Motor neuron (in vitro differentiated cells): Measurements from ENCODE around the gene TUNAR. TPM values are rescaled to one million over a fixed set of nuclear protein-coding genes. Genes with fewer than 3 reads are reported as not detected.

Experiments used
- ATAC-seq, 8 experiments: fragments of 200-7000 bp; cut with Tn5 transposase; replicated peaks in 6 of 8; 2 replicates each; pipeline ENCODE4 v1.8.0; 2021; ENCODE audit warnings: mild to moderate bottlenecking in 8 of 8, moderate library complexity in 8 of 8
- H3K27ac ChIP-seq, 2 donors: fragments of 250-450 bp; sonication (Bioruptor Pico); 2 replicates each; pipeline ENCODE4 v1.9.0; 2021; ENCODE audit warnings: antibody characterized with exemption in 2 of 2, mild to moderate bottlenecking in 2 of 2, moderate library complexity in 1 of 2
- H3K4me1 ChIP-seq, 2 donors: fragments of 250-450 bp; sonication (Bioruptor Pico); replicated peaks in 1 of 2; 2 replicates each; pipeline ENCODE4 v1.6.1; 2021; ENCODE audit warnings: antibody characterized with exemption in 2 of 2, mild to moderate bottlenecking in 2 of 2, moderate library complexity in 1 of 2
- H3K4me3 ChIP-seq, 5 donors: fragments of 250-450 bp; sonication (Bioruptor Pico); 2 replicates each; pipeline ENCODE4 v1.9.0; 2021; ENCODE audit warnings: antibody characterized with exemption in 5 of 5, mild to moderate bottlenecking in 5 of 5, moderate library complexity in 4 of 5
- WGBS, 10 experiments: fragments of 450-650 bp; shearing (Covaris generic); methylation state at CpG; one replicate each; pipeline ENCODE4 v1.0.0; 2022; 5-methylcytosine and 5-hydroxymethylcytosine counted together
- in situ Hi-C, 9 experiments: fragments of 400-800 bp; cut with MboI; loops; one replicate each; pipeline ENCODE4 v1.15.0; 2021; ENCODE audit warnings: low sequenced_read_pairs in 9 of 9, low pct_unique_long_range_greater_than_20kb in 2 of 9; ENCODE audit not compliant: unreplicated experiment in 9 of 9
- total RNA-seq, 8 experiments: library from RNA; unstranded; fragments of 300-600 nt; gene quantifications; 2 replicates each; pipeline versions ENCODE4 v1.2.3 to v1.2.4, GENCODE V29; 2022

TUNAR gene
- 10 to 100 TPM in 5 of 8 experiments, under 1 TPM in 3; 0.18 to 24.1 (median 16.2) TPM for total RNA-seq

DNA sequence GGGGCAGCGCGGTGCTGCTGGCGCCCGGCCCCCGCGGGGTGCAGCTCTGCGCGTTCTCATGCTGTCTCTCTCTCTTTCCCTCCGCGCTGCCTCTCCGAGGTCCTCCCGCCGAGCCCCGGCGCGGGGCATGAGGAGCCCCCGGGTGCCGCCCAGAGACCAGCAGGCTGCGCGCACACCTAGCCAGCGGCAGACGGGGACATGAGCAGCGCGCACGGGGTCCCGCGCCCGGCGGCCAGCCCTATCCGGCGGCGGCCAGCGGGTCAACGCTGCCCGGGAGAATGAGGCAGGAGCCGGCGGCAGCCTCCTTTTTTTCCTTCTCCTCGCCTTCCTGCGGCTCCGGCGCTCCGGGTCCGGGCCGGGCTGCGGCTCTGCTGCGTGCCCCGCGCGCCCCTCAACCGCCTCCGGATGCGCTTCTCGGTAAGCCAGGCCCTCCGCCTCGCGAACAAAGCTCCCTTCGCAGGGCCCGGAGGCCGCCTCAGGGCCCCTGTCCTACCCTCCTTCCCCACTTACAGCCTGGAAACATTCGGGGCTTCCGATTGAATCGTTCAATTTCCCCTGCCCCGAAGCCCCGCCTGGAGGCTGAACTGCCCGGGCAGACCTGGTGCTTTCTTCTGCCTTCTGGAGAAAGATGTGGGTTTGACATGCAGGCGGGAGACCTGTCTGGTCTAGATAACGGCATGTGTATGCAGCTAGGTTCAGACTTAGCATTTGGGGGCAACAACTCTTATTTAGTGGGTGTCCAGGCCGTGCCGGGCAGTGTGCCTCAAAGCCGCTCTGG, at the start of gene TUNAR:
Gene TUNAR (plus strand): TSS at position 72 of the 778 bp plus-strand sequence.
- in situ Hi-C loops = no loop called here
- Histone ChIP-seq H3K4me3 (peak within 1 kb of the TSS; percentile 46 to 85 (median 61)), H3K4me1 (peaks cover 17 to 26% of the 10 kb centered on the region in 2 donors), H3K27ac (peak within 1 kb of the TSS; percentile 23 to 25)
- peak in 7 of 8 experiments; percentile 35 to 62 (median 52) for ATAC-seq
- WGBS, 10 experiments = 0 to 40% (median 10%) methylated on average over 1 to 28 of the region's 70 CpGs; no CpG with 5 or more reads in 2 of the 10 experiments

DNA sequence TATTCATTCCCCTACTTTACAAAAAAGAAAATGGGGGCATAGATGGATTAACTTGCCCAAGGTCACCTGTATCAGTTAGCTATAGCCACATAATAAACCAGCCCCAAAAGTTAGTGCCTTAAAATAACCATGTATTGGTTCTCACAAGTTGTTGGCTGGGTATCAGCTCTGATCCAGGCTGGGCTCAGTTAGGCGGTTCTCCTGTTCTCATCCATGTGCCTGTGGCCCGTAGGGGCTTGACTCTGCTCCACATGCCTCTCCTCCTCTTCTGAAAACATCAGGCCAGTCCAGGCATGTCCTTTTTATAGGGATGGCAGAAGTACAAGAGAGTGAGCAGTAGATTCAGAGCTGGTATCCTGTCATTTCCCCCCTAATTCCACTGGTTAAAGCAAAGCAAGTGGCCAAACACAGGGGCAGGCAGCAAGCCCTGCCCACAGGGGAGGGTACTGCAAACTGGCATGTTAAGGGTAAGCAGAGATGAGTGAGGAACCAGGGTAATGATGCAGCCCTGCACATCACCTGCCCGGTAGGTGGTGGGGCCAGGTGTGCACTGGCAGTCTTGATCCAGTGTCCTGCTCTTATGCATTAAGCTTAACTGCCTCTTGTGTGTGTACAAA, 47.9 kb upstream of the TUNAR start:
- no peak overlapping the region for H3K4me3 ChIP-seq
- H3K4me1 ChIP-seq = peaks cover 18 to 20% of the 10 kb centered on the region in 2 donors
- ATAC-seq = no peak
- no peak overlapping the region for H3K27ac ChIP-seq
- in situ Hi-C loops = no loop called here
- WGBS, 10 experiments = 67 to 100% (median 91%) methylated on average over 1 to 2 of the region's 3 CpGs; no CpG with 5 or more reads in 6 of the 10 experiments

DNA sequence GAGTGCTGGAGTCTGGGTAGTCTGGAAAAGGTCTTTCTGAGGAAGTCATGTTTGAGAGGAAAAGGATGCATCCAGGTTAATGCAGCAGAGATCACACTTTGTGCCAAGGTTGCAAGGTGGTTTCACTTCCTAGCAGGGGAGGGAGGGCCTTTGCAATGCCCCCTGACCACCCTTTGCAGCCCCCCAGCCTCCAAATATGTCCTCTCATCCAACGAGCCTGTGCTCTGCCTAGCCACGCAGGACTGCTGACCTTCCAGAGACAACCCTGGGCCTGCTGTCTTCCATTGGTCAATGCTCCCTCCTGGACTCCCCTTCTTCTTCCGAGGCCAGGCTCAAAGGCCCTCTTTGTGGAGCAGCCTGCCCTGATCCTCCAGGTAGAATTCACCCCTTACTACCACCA, 47.3 kb upstream of the TUNAR start:
- H3K4me1 ChIP-seq = peaks cover 23 to 25% of the 10 kb centered on the region in 2 donors
- no peak overlapping the region for H3K27ac ChIP-seq
- in situ Hi-C loops = no loop called here
- H3K4me3 ChIP-seq = no peak overlapping the region
- no peak for ATAC-seq
- whole genome bisulfite sequencing, 10 experiments = 82 to 100% (median 94%) methylated on average over 1 to 3 of the region's 3 CpGs; no CpG with 5 or more reads in 7 of the 10 experiments

DNA sequence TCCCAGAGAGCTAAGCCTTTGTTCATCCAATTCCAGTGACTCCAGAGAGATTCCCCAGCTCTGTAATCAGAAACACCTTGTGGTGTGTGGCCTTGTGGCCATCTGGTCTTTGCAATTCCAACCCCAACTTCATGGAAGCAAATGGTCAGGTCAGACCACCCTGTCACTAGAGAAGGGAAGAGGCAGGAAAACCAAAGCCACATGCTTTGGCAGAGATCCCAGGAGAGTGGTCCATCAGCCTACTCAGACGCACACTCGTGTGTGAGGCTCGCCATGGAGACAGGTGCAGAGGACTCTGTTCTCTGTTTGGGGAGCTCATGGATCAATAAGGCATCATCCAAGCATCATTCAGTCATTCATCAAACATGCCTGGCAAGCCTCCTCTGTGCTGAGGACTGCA, 46.2 kb upstream of the TUNAR start:
- ATAC-seq = no peak
- in situ Hi-C loops = no loop called here
- WGBS, 10 experiments = 0 to 80% (median 13%) methylated on average over 2 to 3 of the region's 3 CpGs; no CpG with 5 or more reads in 3 of the 10 experiments
- peaks cover 34% of the 10 kb centered on the region in 2 donors for H3K4me1 ChIP-seq
- H3K4me3 ChIP-seq = no peak overlapping the region
- H3K27ac ChIP-seq = no peak overlapping the region

DNA sequence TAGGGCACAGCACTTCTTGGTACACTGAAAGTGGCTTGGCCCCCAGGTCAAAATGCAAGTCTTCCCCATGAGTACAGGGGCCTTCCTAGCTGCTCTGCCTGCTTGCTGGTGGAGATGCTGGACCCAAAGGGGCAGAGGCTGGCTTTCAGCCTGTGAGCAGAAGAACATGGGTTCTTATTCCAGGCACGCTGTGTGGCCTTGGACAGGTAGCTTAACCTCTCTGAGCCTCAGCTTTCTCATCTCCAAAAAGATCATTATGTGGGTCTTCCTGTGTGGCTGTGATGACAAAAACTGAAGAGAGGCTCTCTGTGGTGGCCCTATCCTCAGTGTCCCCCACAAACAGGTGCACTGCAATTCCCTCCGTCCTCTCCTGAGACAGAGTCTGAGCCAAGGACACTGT, 45.6 kb upstream of the TUNAR start:
- in situ Hi-C loops = no loop called here
- no peak overlapping the region for H3K4me3 ChIP-seq
- no peak overlapping the region for H3K27ac ChIP-seq
- peaks cover 36 to 40% of the 10 kb centered on the region in 2 donors for H3K4me1 ChIP-seq
- ATAC-seq = no peak
- 29 to 100% (median 80%) methylated on average over 1 to 2 of the region's 2 CpGs; no CpG with 5 or more reads in 2 of the 10 experiments for WGBS, 10 experiments

DNA sequence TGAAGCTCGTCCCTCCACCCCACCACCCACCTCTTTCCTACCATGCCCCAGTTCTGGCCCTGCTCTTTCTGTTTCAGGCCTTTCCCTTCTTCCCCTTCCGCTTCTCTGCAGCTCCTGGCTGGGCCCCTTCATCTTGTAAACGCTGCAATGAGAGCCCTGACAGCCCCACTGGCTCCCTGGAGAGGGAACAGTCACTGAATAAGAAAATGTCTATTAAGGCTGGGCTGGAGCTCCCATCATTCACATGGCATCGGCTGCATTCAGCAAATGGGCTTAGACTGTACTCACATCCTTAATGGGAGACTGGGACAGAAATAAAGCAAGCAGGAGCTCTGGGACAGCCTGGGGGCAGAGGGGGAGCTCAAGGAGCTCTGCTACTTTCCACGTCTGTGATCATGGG, 45.2 kb upstream of the TUNAR start:
- ATAC-seq = peak in 1 of 8 experiments; percentile 27
- Histone ChIP-seq H3K4me1 (peaks cover 36 to 42% of the 10 kb centered on the region in 2 donors), H3K4me3 (no peak overlapping the region), H3K27ac (no peak overlapping the region)
- WGBS, 10 experiments = 6 to 60% (median 25%) methylated on average over 1 to 3 of the region's 5 CpGs; no CpG with 5 or more reads in 3 of the 10 experiments
- in situ Hi-C loops = no loop called here

DNA sequence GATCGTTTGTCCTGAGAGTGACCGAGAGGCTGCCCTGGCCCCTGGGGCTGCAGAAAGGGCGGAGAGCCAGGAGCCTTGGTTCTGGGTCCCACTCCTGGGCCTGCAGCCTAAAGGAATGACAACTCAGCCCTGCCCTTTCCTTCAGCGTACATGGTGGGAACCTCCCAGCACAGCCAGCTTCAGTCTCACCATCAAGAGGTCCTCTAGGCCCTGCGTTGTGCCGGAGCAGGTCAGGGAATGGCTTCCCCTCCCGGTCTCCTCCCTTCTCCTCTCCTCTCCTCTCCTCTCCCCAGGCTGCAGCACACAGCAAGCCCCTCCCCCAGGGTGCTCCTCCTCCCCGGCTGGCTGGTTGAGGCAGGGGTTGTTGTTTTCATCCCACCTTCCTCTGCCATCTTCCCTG, 44.6 kb upstream of the TUNAR start:
- 7 to 100% (median 48%) methylated on average over 1 to 3 of the region's 8 CpGs; no CpG with 5 or more reads in 7 of the 10 experiments for WGBS, 10 experiments
- in situ Hi-C loops = no loop called here
- Histone ChIP-seq H3K27ac (no peak overlapping the region), H3K4me3 (no peak overlapping the region), H3K4me1 (peaks cover 36 to 42% of the 10 kb centered on the region in 2 donors)
- peak in 4 of 8 experiments; percentile 10 to 57 (median 38) for ATAC-seq

DNA sequence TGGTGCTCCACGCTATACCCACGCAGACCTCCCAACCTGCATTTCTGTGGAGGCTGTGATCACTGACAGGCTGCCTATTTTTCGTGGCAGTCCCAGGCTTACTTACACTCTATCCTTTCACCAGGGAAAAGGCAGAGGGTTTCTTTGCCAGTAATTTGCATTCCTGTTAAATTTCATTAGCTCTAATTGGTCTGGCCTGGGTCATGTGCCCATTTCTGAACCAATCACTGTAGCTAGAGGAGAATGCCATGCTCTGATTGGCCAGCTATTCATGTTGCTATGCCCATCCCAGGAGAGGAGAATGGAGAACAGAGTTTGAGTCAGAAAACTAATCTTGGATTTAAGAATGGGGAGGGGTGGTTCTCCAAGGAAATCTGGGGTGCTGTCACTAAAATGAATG, 43.2 kb upstream of the TUNAR start:
- Histone ChIP-seq H3K27ac (no peak overlapping the region), H3K4me1 (peaks cover 32 to 42% of the 10 kb centered on the region in 2 donors), H3K4me3 (no peak overlapping the region)
- 4 to 100% (median 77%) methylated on average over 1 to 3 of the region's 3 CpGs; no CpG with 5 or more reads in 6 of the 10 experiments for WGBS, 10 experiments
- in situ Hi-C loops = no loop called here
- peak in 4 of 8 experiments; percentile 26 to 69 (median 48) for ATAC-seq

DNA sequence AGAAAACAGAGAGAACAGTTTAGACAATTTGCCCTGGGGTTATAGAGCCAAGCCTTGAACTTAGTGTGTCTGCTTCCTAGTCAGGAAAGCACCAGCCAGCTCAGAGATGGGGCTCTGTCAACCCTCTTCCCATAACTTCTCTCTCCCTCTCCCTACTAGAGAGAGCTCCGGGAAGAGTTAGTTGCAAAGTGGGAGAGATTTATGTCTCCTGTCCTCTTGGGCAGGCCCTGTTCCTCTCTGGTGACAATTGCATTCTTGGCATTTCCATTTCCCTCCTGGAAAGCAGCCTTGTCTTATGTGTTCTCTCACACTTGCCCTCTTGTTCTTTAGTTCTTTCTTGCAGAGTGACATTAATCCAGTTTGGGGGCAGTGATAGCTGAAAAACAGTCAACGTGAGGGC, 42.1 kb upstream of the TUNAR start:
- peak overlapping the region; percentile 34 to 77 for H3K27ac ChIP-seq
- peak in 7 of 8 experiments; percentile 21 to 72 (median 62) for ATAC-seq
- H3K4me3 ChIP-seq = no peak overlapping the region
- in situ Hi-C loops = no loop called here
- peaks cover 32 to 42% of the 10 kb centered on the region in 2 donors for H3K4me1 ChIP-seq
- 0 to 22% (median 0%) methylated on average over 1 to 2 of the region's 2 CpGs; no CpG with 5 or more reads in 4 of the 10 experiments for WGBS, 10 experiments

DNA sequence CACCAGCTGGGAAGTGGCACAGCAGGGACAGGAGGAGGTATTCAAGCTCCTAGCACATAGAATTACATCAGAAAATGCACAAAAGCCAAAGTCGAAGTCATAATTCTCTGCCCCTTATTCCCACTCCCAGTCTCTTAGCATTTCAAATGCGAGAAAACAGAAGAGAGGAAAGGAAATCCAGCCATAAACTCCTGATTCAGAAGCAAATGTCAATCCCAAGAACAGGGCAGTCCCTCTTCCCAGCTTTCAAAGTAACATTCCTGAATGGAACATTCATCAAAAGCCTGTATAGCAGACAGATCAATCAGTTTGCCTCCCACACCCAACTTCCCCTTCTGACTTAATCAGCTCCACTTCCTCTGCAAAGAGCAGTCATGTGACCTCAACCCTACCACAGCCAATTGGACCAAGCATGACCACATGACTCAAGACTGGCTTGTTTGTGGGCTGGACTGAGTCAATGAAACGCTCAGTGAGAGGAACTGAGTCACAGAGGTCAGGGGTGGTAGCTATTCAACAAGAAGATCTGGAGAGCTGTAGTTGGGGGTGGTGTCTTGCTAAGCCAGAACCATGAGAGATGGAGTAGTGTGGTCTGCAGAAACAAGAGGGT, 41.4 kb upstream of the TUNAR start:
- ATAC-seq = peak; percentile 22 to 75 (median 58)
- Histone ChIP-seq H3K27ac (peak overlapping the region; percentile 11 to 77), H3K4me1 (peaks cover 35 to 49% of the 10 kb centered on the region in 2 donors), H3K4me3 (no peak overlapping the region)
- 0 to 57% (median 6%) methylated on average over 1 to 3 of the region's 3 CpGs; no CpG with 5 or more reads in 1 of the 10 experiments for WGBS, 10 experiments
- in situ Hi-C loops = no loop called here

DNA sequence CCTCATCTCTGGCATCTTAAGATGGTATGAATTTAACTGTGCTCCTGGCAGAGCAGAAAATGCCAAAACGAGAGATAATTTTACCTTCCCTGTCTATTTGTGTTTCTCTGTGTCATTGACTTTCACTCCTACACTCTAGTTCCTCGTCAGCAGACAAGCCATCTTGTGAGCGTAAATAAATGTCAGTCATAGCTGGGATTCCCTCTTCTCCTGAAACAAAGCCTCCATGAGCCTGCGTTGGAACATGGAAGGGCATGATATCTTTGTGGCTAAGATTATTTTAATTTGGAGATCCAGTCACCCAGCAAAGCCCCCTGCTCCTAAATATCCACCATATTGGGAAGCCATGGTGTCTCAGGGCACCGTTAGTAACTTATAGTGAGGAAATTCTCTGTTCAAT, 37.8 kb upstream of the TUNAR start:
- ATAC-seq = no peak
- 12 to 91% (median 33%) methylated on average over 1 to 5 of the region's 5 CpGs; no CpG with 5 or more reads in 1 of the 10 experiments for WGBS, 10 experiments
- peaks cover 22 to 28% of the 10 kb centered on the region in 2 donors for H3K4me1 ChIP-seq
- H3K4me3 ChIP-seq = no peak overlapping the region
- H3K27ac ChIP-seq = no peak overlapping the region
- in situ Hi-C loops = no loop called here

DNA sequence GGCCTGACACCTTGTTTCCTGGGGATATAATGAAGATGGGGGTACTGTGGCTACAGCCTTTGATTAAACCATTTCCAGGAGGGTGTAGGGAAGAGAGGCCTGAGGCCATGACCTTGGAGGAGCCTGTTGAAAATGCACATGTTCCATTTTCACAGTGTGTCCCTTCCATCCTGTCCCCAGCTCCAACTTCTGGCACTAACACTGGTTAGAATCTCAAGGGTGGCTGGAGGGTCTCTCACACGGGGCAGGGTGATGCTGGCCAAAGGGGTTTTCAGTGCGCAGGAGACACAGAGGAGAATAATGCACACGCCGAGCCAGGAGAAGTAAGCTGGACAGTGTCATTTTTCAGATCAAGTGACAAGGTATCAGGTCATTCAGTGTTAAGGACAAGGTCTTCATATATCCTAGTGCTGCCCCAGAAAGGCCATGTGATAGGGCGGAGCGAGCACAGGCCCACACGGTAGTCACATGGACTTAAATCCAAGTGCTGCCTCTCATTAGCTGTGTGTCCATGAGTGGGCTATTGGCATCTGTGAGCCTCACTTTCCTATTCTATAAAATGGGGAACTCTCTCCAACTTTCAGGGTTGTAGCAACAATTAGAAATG, 36.4 kb upstream of the TUNAR start:
- Histone ChIP-seq H3K4me3 (no peak overlapping the region), H3K4me1 (peaks cover 9 to 17% of the 10 kb centered on the region in 2 donors), H3K27ac (no peak overlapping the region)
- in situ Hi-C loops = no loop called here
- ATAC-seq = peak in 3 of 8 experiments; percentile 42 to 58 (median 54)
- WGBS, 10 experiments = 30 to 85% (median 50%) methylated on average over 2 to 5 of the region's 7 CpGs; no CpG with 5 or more reads in 7 of the 10 experiments
